Uterus (tissue), 2 donors: ENCODE measurements around the gene MAP2K6.

Experiments
- CTCF ChIP-seq, 4 experiments: fragments of 200-600 bp in 2 of 4; fragments of 450-650 bp in 2 of 4; sonication (generic) in 2 of 4; IDR thresholded peaks; one replicate each; pipeline ENCODE4 v1.5.1; 2016 to 2019; ENCODE audit warnings: antibody characterized with exemption in 4 of 4, mild to moderate bottlenecking in 2 of 4, moderate library complexity in 1 of 4
- POLR2A ChIP-seq, 2 donors: fragments of 450-650 bp; IDR thresholded peaks; one replicate each; pipeline ENCODE4 v1.6.1; 2016; ENCODE audit warnings: antibody characterized with exemption in 2 of 2, mild to moderate bottlenecking in 1 of 2, moderate library complexity in 1 of 2

GRCh38 chr17:69552986-69553667 is 138.6 kb downstream of the MAP2K6 start:
- TF ChIP-seq CTCF (IDR thresholded peaks at IDR 0.05): no peak
- TF ChIP-seq POLR2A (IDR thresholded peaks at IDR 0.05): no peak
